ENCODE data around the gene ZHX3. TPM values are rescaled to one million over a fixed set of nuclear protein-coding genes. Genes with fewer than 3 reads are reported as not detected.

ZHX3 gene
- total RNA-seq, 4 donors from 2014 or later: 19.2 to 32.9 (median 31.4) TPM

DNA sequence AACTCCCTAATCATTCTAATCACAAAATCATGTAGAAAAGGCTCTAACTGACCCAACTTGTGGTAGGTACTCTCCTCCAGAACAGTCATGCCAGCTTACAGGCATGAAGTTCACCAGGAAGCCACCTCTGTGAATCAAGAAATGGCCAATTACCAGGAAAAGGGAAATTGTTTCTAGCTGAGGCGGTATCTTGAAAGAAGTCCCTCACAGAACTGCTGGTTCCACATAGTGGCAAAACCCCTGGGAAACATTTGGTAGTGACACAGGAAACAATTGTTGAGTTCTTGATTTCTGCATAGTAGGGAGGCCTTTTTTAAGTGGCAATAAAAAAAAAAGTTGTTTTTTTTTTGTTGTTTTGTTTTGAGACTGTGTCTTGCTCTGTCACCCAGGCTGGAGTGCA, 3.4 kb upstream of the ZHX3 start:
- H3K4me3 ChIP-seq: no peak overlapping the region
- TF ChIP-seq EP300 (IDR thresholded peaks at IDR 0.05): no peak
- no peak for TF ChIP-seq POLR2AphosphoS5 (IDR thresholded peaks at IDR 0.05)
- TF ChIP-seq, protein P1, sequence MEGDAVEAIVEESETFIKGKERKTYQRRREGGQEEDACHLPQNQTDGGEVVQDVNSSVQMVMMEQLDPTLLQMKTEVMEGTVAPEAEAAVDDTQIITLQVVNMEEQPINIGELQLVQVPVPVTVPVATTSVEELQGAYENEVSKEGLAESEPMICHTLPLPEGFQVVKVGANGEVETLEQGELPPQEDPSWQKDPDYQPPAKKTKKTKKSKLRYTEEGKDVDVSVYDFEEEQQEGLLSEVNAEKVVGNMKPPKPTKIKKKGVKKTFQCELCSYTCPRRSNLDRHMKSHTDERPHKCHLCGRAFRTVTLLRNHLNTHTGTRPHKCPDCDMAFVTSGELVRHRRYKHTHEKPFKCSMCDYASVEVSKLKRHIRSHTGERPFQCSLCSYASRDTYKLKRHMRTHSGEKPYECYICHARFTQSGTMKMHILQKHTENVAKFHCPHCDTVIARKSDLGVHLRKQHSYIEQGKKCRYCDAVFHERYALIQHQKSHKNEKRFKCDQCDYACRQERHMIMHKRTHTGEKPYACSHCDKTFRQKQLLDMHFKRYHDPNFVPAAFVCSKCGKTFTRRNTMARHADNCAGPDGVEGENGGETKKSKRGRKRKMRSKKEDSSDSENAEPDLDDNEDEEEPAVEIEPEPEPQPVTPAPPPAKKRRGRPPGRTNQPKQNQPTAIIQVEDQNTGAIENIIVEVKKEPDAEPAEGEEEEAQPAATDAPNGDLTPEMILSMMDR (IDR thresholded peaks at IDR 0.05): no peak
- TF ChIP-seq POLR2A (IDR thresholded peaks at IDR 0.05): no peak

DNA sequence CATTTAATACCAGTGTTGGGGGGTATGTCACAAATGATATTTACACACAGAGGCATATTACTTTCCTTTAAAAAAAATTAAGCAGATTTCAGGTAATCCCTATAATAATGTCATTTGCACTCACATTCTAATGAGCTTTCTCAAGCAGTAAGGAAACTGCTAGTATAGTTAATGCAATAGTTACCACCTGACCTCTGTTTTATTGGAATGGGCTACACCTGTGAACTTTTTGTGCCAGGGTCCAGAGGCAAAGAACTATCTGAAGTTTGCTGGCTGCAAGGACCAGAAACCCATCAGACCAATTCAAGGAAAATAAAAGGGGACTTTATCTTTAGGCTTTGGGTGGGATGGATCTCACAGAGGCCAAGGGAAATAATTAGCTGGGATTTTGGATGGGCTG, 2.9 kb upstream of the ZHX3 start:
- no peaks in the 10 kb centered on the region for H3K36me3 ChIP-seq
- no peak for DNase-seq (ENCODE audit: low spot score in 2 of 2)
- peaks cover 21% of the 10 kb centered on the region for H3K4me1 ChIP-seq
- no peak overlapping the region for H3K27ac ChIP-seq
- H3K9me3 ChIP-seq: no peaks in the 10 kb centered on the region
- no peaks in the 10 kb centered on the region for H3K27me3 ChIP-seq
- H3K4me3 ChIP-seq: no peak overlapping the region
- TF ChIP-seq, protein P1 (IDR thresholded peaks at IDR 0.05): no peak
- TF ChIP-seq POLR2AphosphoS5 (IDR thresholded peaks at IDR 0.05): no peak
- no peak for TF ChIP-seq EP300 (IDR thresholded peaks at IDR 0.05)
- TF ChIP-seq POLR2A (IDR thresholded peaks at IDR 0.05): no peak

More for the DNA sequence above, 3.4 kb upstream of the ZHX3 start:
- no peaks in the 10 kb centered on the region for H3K9me3 ChIP-seq
- H3K27me3 ChIP-seq: no peaks in the 10 kb centered on the region
- no peak overlapping the region for H3K27ac ChIP-seq
- H3K4me1 ChIP-seq: peaks cover 15% of the 10 kb centered on the region
- no peaks in the 10 kb centered on the region for H3K36me3 ChIP-seq
- DNase-seq (ENCODE audit: low spot score in 2 of 2): no peak
- WGBS: 78% methylated on average over 1 of the region's 1 CpG

GRCh38 chr20:41318271-41318649, 729 bp upstream of the ZHX3 start:
- no peaks in the 10 kb centered on the region for H3K27me3 ChIP-seq
- peaks cover 21% of the 10 kb centered on the region for H3K4me1 ChIP-seq
- no peaks in the 10 kb centered on the region for H3K36me3 ChIP-seq
- H3K27ac ChIP-seq: peak overlapping the region; percentile 90
- no peak for DNase-seq (ENCODE audit: low spot score in 2 of 2)
- H3K4me3 ChIP-seq: peak overlapping the region; percentile 76
- 46% methylated on average over 5 of the region's 5 CpGs for WGBS
- TF ChIP-seq POLR2AphosphoS5 (IDR thresholded peaks at IDR 0.05): no peak
- no peak for TF ChIP-seq POLR2A (IDR thresholded peaks at IDR 0.05)
- TF ChIP-seq, protein P1 (IDR thresholded peaks at IDR 0.05): no peak
- TF ChIP-seq EP300 (IDR thresholded peaks at IDR 0.05): no peak
- no peaks in the 10 kb centered on the region for H3K9me3 ChIP-seq

DNA sequence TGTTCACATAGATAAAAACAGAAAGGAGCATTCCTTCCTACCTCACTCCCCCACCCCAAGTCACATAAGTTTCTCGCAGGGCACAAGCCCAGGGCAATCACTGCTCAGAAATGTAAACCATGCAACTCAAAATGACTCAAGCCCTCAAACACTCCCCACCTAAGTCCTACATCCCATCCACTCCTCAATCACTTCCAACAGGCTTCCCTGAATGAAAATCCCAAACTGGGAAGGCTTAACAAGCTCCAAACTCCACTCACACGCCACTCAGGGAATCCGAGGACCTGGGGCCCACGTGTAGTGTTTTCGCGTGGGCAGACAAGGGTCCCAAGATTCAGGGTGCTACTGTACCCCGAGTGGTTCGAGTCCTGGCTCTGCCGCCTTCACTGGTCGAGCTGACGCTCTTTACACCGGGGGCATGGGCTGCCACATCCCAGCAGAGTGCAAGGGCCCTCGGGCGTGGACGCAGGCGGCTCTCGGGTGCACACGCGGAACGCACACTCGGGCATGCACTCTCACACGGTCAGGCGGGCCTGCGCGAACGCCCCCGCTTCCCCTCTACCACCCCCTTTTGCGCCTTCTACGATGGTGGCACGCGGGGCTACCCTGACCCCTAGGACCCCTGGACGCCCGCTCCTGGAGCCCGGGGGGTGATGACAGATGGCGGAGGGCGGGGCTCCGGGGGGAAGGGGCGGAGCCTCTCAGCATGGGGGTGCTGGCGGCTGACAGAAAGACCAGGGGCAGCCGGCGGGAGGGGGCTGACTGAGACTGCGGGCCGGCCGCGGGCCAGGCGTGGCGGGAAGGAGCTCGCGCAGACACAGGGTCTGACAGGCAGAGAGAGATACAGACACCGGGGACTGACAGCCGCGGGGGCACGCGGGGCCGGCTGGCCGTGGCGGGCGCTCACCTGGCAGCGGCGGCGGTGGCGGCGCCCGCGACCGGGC, 657 bp downstream of the ZHX3 start:
- WGBS: 4% methylated on average over 20 of the region's 66 CpGs
- H3K4me3 ChIP-seq: peak overlapping the region; percentile 76
- no peaks in the 10 kb centered on the region for H3K27me3 ChIP-seq
- peaks cover 21% of the 10 kb centered on the region for H3K4me1 ChIP-seq
- no peaks in the 10 kb centered on the region for H3K9me3 ChIP-seq
- TF ChIP-seq POLR2AphosphoS5 (IDR thresholded peaks at IDR 0.05): peak in 1 of 3 donors; percentile 1
- no peak for TF ChIP-seq EP300 (IDR thresholded peaks at IDR 0.05)
- TF ChIP-seq, protein P1 (IDR thresholded peaks at IDR 0.05): no peak
- no peak for TF ChIP-seq POLR2A (IDR thresholded peaks at IDR 0.05)
- peak; percentile 91 to 93 for DNase-seq (ENCODE audit: low spot score in 2 of 2)
- peak overlapping the region; percentile 90 for H3K27ac ChIP-seq
- no peaks in the 10 kb centered on the region for H3K36me3 ChIP-seq

GRCh38 chr20:41316051-41316450, 1.5 kb downstream of the ZHX3 start:
- DNase-seq (ENCODE audit: low spot score in 2 of 2): no peak
- peak overlapping the region; percentile 90 for H3K27ac ChIP-seq

More at GRCh38 chr20:41316051-41316450, 1.5 kb downstream of the ZHX3 start:
- 64% methylated on average over 6 of the region's 6 CpGs for WGBS
- Histone ChIP-seq H3K27me3 (no peaks in the 10 kb centered on the region), H3K4me1 (peaks cover 21% of the 10 kb centered on the region), H3K36me3 (no peaks in the 10 kb centered on the region), H3K9me3 (no peaks in the 10 kb centered on the region), H3K4me3 (peak overlapping the region; percentile 76)
- TF ChIP-seq POLR2A (IDR thresholded peaks at IDR 0.05): no peak
- TF ChIP-seq POLR2AphosphoS5 (IDR thresholded peaks at IDR 0.05): no peak
- TF ChIP-seq, protein P1 (IDR thresholded peaks at IDR 0.05): no peak
- TF ChIP-seq EP300 (IDR thresholded peaks at IDR 0.05): no peak

Measured in suprapubic skin (tissue), 4 donors.